OCI-LY3 (cell line): ENCODE results near the gene CLEC16A.

Experiments used
- EZH2phosphoT487 ChIP-seq: fragments of 200-600 bp; shearing (Covaris generic); IDR thresholded peaks from 2 replicates; pipeline ENCODE4 v1.6.1; 2018; ENCODE audit warnings: antibody characterized with exemption, mixed run types, low read depth
- TF ChIP-seq, protein P1 (sequence below): fragments of 200-600, 300-600 bp; sonication (generic); IDR thresholded peaks from 2 replicates; pipeline ENCODE4 v1.5.1; 2014; ENCODE audit warnings: antibody characterized with exemption, low read length, low read depth

DNA sequence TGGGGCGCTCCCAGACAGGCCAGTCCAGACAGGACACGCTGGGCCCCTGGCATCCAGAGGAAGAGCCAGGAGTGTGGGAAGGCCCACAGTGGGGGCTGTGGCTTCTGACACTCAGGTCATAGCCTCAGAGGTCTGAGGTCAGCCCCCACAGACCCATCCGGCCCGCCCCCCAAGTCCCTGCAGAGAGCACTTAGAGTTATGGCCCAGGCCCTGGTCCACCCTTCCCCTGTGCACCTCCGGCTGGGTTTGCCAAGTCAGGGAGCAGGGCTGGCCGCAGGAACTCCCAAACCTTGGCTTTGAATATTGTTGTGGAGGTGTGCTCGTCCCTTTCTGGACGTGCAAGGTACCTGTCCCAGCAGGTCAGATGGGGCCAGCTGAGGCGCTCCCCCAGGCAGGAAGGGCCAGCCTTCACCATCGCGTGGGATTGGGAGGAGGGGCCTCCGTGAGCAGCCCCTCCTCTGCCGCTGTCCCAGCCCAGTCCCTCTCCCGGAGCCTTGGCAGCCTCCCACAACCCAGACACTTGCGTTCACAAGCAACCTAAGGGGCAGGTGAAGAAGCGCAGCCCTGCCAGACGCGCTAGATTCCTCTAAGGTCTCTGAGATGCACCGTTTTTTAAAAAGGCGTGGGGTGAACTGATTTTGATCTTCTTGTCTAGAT is 237.0 kb downstream of the CLEC16A start:
- TF ChIP-seq, protein P1, sequence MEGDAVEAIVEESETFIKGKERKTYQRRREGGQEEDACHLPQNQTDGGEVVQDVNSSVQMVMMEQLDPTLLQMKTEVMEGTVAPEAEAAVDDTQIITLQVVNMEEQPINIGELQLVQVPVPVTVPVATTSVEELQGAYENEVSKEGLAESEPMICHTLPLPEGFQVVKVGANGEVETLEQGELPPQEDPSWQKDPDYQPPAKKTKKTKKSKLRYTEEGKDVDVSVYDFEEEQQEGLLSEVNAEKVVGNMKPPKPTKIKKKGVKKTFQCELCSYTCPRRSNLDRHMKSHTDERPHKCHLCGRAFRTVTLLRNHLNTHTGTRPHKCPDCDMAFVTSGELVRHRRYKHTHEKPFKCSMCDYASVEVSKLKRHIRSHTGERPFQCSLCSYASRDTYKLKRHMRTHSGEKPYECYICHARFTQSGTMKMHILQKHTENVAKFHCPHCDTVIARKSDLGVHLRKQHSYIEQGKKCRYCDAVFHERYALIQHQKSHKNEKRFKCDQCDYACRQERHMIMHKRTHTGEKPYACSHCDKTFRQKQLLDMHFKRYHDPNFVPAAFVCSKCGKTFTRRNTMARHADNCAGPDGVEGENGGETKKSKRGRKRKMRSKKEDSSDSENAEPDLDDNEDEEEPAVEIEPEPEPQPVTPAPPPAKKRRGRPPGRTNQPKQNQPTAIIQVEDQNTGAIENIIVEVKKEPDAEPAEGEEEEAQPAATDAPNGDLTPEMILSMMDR = no peak
- TF ChIP-seq EZH2phosphoT487 = no peak
